Fibroblast of lung (primary cell): ENCODE measurements around the gene HINFP. TPM values are rescaled to one million over a fixed set of nuclear protein-coding genes. Genes with fewer than 3 reads are reported as not detected.

ENCODE experiments used
- DNase-seq, 2 donors: peaks; one replicate each; pipeline versions ENCODE4 v3.0.0 to v3.0.0-alpha.2; 2010; ENCODE audit warnings: low read depth in 2 of 2
- H2AFZ ChIP-seq: 2 replicates; pipeline ENCODE4 v1.5.1; 2012; ENCODE audit warnings: low read length, control low read depth, inconsistent platforms
- H3K27ac ChIP-seq: 2 replicates; pipeline ENCODE4 v1.5.1; 2011; ENCODE audit warnings: low read length, control low read depth; ENCODE audit not compliant: insufficient read depth
- H3K27me3 ChIP-seq: 2 replicates; pipeline ENCODE4 v1.5.1; 2011; ENCODE audit warnings: mild to moderate bottlenecking, low read length; ENCODE audit not compliant: control insufficient read depth, insufficient read depth
- H3K36me3 ChIP-seq: 2 replicates; pipeline ENCODE4 v1.5.1; 2011; ENCODE audit warnings: low read length; ENCODE audit not compliant: control insufficient read depth, insufficient read depth
- H3K4me1 ChIP-seq: 2 replicates; pipeline ENCODE4 v1.5.1; 2011; ENCODE audit warnings: low read length; ENCODE audit not compliant: control insufficient read depth, insufficient read depth; ENCODE audit errors: extremely low read depth
- H3K4me2 ChIP-seq: 2 replicates; pipeline ENCODE4 v1.5.1; 2011; ENCODE audit warnings: low read length, control low read depth; ENCODE audit not compliant: insufficient read depth; ENCODE audit errors: extremely low read depth
- H3K4me3 ChIP-seq, 4 experiments: fragments of 200-600 bp in 1 of 4; sonication (generic) in 1 of 4; replicated peaks in 1 of 4; 2 replicates each; pipeline ENCODE4 v1.5.1; 2011 to 2016; ENCODE audit warnings: low read length in 4 of 4, low read depth in 3 of 4, mild to moderate bottlenecking in 3 of 4, control low read depth in 2 of 4, inconsistent platforms in 1 of 4, mixed read lengths in 1 of 4; ENCODE audit not compliant: insufficient read depth in 1 of 4; ENCODE audit errors: control extremely low read depth in 1 of 4
- H3K79me2 ChIP-seq: 2 replicates; pipeline ENCODE4 v1.5.1; 2012; ENCODE audit warnings: mild to moderate bottlenecking, low read length, inconsistent platforms; ENCODE audit not compliant: control insufficient read depth, insufficient read depth
- H3K9ac ChIP-seq: 2 replicates; pipeline ENCODE4 v1.5.1; 2011; ENCODE audit warnings: mild to moderate bottlenecking, low read length, control low read depth; ENCODE audit not compliant: insufficient read depth
- H3K9me3 ChIP-seq: 2 replicates; pipeline ENCODE4 v1.5.1; 2012; ENCODE audit warnings: low read depth, low read length; ENCODE audit not compliant: control insufficient read depth, insufficient read depth
- H4K20me1 ChIP-seq: 2 replicates; pipeline ENCODE4 v1.5.1; 2011; ENCODE audit warnings: low read length; ENCODE audit not compliant: control insufficient read depth, insufficient read depth; ENCODE audit errors: extremely low read depth
- EZH2 ChIP-seq: IDR thresholded peaks from 2 replicates; pipeline ENCODE4 v1.5.1; 2012; ENCODE audit warnings: low read length, control low read depth, mild to moderate bottlenecking; ENCODE audit errors: missing control alignments
- polyA plus RNA-seq, 2 donors: library from polyadenylated mRNA; depleted of rRNA in 1 of 2; stranded (reverse) in 1 of 2; unstranded in 1 of 2; fragments of >200 nt; gene quantifications; 2 replicates each; pipeline ENCODE4 v1.2.1, GENCODE V29; 2011 to 2012; ENCODE audit warnings: missing spikeins in 1 of 2
- total RNA-seq: library from RNA; depleted of rRNA; stranded (reverse); fragments of >200 nt; gene quantifications from 2 replicates; pipeline ENCODE4 v1.2.1, GENCODE V29; 2014
- TF ChIP-seq, protein P1 (sequence below), 2 donors: IDR thresholded peaks in 1 of 2; conservative IDR thresholded peaks in 1 of 2; 1 replicate in 1 of 2; 2 replicates in 1 of 2; pipeline ENCODE4 v1.5.1; 2011 to 2012; ENCODE audit warnings: low read length in 2 of 2, control low read depth in 1 of 2, inconsistent platforms in 1 of 2, low read depth in 1 of 2, mild to moderate bottlenecking in 1 of 2

Gene HINFP
- total and polyA plus RNA-seq, 2 donors (not counting 1 experiment from before 2014, with no cell fraction given), result 13.1 to 13.5 TPM

GRCh38 chr11:119154178-119154577, 32.8 kb downstream of the HINFP start:
- no peak overlapping the region for H2AFZ ChIP-seq
- TF ChIP-seq, protein P1, sequence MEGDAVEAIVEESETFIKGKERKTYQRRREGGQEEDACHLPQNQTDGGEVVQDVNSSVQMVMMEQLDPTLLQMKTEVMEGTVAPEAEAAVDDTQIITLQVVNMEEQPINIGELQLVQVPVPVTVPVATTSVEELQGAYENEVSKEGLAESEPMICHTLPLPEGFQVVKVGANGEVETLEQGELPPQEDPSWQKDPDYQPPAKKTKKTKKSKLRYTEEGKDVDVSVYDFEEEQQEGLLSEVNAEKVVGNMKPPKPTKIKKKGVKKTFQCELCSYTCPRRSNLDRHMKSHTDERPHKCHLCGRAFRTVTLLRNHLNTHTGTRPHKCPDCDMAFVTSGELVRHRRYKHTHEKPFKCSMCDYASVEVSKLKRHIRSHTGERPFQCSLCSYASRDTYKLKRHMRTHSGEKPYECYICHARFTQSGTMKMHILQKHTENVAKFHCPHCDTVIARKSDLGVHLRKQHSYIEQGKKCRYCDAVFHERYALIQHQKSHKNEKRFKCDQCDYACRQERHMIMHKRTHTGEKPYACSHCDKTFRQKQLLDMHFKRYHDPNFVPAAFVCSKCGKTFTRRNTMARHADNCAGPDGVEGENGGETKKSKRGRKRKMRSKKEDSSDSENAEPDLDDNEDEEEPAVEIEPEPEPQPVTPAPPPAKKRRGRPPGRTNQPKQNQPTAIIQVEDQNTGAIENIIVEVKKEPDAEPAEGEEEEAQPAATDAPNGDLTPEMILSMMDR (conservative IDR thresholded peaks at IDR 0.05 in 1 of 2, IDR thresholded peaks at IDR 0.05 in 1 of 2; ENCODE audit: low read depth in 1 of 2, low read length in 2 of 2), result no peak
- TF ChIP-seq EZH2, result no peak
- DNase-seq, result no peak
- H4K20me1 ChIP-seq, result no peaks in the 10 kb centered on the region
- no peak overlapping the region for H3K4me3 ChIP-seq
- no peaks in the 10 kb centered on the region for H3K9me3 ChIP-seq
- H3K36me3 ChIP-seq, result no peaks in the 10 kb centered on the region
- H3K4me1 ChIP-seq, result no peaks in the 10 kb centered on the region
- H3K27ac ChIP-seq, result no peak overlapping the region
- H3K27me3 ChIP-seq, result peaks cover 20% of the 10 kb centered on the region
- no peak overlapping the region for H3K9ac ChIP-seq
- no peaks in the 10 kb centered on the region for H3K79me2 ChIP-seq
- no peak overlapping the region for H3K4me2 ChIP-seq

DNA sequence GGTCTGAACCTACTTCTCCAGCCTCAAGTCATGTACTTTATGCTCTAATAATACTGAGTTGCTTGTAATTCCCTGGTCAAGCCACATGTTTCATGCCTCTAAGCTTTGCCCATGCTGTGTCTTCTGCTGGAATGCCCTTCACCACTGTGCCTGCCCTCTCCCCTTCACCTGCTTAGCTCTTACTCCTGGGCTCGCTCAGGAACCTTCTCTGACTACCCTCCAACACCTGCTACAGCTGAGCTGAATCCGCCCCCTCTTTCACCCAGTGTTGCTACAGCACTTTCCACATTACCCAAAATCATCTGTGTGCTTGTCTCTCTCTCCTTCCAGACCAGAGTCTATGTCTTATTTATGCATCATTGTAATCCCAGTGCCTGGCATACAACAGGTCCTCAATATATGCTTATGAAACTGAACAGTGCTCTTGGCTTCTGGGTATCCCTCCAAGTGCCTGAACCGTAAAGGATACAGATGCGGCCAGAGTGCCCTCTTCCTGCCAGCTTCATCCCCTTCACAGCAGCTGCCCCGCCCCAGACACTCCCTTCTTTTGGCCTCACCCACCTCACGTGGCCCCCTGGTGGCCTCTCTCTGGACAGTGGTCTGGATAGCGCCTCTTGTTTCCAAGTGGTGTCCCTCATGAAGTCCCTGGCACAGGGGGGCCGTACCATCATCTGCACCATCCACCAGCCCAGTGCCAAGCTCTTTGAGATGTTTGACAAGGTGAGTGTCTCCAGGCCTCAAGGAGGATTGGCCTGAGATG, 34.5 kb downstream of the HINFP start:
- Histone ChIP-seq H3K4me1 (no peaks in the 10 kb centered on the region), H3K27ac (no peak overlapping the region), H3K36me3 (no peaks in the 10 kb centered on the region), H3K27me3 (peaks cover 15% of the 10 kb centered on the region), H3K9me3 (no peaks in the 10 kb centered on the region), H4K20me1 (no peaks in the 10 kb centered on the region), H3K4me3 (no peak overlapping the region), H2AFZ (no peak overlapping the region), H3K9ac (no peak overlapping the region), H3K79me2 (no peaks in the 10 kb centered on the region), H3K4me2 (no peak overlapping the region)
- DNase-seq, result no peak
- TF ChIP-seq, protein P1 (conservative IDR thresholded peaks at IDR 0.05 in 1 of 2, IDR thresholded peaks at IDR 0.05 in 1 of 2; ENCODE audit: low read depth in 1 of 2, low read length in 2 of 2), result no peak
- TF ChIP-seq EZH2, result no peak

DNA sequence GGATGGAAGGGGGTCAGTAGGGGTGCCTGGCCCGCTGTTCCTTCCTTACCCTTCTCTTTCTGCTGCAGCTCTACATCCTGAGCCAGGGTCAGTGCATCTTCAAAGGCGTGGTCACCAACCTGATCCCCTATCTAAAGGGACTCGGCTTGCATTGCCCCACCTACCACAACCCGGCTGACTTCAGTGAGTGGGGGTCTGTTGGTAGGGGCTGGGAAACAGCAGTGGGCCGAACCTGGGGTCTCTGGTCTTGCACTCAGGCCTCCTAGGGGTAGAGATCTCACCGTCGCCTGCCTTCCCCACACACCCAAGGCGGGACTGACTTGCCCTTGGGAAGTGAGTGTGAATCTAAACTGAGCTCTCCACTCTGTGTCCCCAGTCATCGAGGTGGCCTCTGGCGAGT, 35.1 kb downstream of the HINFP start:
- TF ChIP-seq, protein P1 (conservative IDR thresholded peaks at IDR 0.05 in 1 of 2, IDR thresholded peaks at IDR 0.05 in 1 of 2; ENCODE audit: low read depth in 1 of 2, low read length in 2 of 2), result no peak
- no peak for TF ChIP-seq EZH2
- H3K27ac ChIP-seq, result no peak overlapping the region
- no peak for DNase-seq
- no peak overlapping the region for H3K4me3 ChIP-seq
- no peaks in the 10 kb centered on the region for H3K9me3 ChIP-seq
- peaks cover 15% of the 10 kb centered on the region for H3K27me3 ChIP-seq
- H3K4me1 ChIP-seq, result no peaks in the 10 kb centered on the region
- no peaks in the 10 kb centered on the region for H3K36me3 ChIP-seq
- no peak overlapping the region for H2AFZ ChIP-seq
- no peak overlapping the region for H3K4me2 ChIP-seq
- no peak overlapping the region for H3K9ac ChIP-seq
- H4K20me1 ChIP-seq, result no peaks in the 10 kb centered on the region
- no peaks in the 10 kb centered on the region for H3K79me2 ChIP-seq
